NAMALWA (cell line): Measurements from ENCODE around the gene MTHFD1L.

Experiments
- DNase-seq: peaks from one replicate; pipeline ENCODE4 v3.0.0-alpha.2; 2015; ENCODE audit warnings: low spot score

MTHFD1L gene

DNA sequence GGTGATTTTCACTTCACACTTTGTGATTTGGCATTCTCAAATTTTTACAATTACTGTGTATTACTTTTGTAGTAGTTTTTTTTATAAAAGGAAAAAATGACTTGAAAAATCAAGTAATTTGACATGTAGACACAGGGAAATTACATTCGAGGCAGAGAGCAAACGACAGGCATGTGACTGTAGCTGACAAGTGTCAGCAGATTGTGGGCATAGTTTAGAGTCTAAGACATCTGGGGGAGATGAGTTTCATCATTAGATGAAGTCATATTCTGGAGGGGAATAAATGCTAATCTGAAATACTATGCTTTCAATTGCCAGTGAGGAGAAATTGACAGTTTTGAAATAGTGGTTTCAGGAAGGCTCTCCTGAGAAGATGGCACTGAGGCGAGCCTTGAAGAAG lies 126.0 kb downstream of the MTHFD1L start:
- no peak for DNase-seq

DNA sequence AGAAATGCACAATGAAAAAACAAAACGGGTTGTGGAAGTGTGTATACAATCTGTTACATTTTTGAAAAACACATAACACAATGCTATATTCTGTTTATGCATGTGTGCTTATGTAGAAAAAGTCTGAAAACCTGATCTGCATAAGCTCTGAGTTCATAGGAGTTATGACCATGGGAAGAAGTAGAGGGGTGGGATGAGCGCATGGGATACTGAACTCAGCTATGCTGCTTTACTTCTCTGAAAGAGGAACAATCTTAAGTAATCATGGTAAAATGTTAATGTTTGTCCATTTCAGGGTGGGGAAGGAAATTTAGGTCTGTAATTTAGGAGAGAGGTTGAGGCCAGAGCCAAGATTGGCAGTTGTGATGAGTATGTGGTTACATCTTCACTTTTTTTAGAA lies 126.8 kb downstream of the MTHFD1L start:
- no peak for DNase-seq

DNA sequence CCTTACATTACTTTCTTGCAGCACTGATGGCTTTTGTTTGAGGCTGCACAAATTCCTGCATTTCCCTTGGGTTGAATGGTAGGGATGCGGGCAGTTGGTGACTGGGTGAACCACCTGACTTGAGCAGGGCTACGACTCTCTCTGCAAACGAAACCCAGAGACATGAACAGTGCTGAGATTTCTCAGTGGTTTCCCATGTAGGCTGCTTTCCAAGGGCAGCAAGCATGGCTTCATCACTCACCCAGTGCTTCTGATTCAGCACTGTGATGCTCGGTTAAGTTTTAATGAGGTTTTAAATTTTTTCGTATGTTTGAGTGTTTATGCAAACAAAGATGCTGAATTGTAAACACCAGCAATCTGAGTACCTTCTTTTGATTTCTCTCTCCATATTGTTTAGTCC lies 127.2 kb downstream of the MTHFD1L start:
- no peak for DNase-seq

GRCh38 chr6:150993253-150993652 lies 127.8 kb downstream of the MTHFD1L start:
- DNase-seq: no peak

DNA sequence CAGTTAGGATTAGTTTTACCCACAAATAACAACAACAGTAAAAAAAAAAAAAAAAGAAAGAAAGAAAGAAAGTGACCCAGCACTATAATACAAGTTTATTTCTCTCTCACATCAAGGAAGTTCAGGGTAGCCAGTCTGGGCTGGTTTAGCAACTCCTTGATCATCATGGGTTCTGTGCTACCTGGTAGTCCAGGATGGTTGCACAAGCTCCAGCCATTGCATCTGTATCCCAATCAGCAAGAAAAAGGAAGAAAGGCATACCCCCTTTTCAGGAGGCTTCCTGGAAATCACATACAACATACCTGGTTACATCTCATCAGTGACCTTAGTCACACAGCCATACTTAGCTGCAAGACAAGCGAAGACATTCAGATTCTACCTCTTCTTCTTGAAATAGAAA lies 128.5 kb downstream of the MTHFD1L start:
- DNase-seq: no peak

DNA sequence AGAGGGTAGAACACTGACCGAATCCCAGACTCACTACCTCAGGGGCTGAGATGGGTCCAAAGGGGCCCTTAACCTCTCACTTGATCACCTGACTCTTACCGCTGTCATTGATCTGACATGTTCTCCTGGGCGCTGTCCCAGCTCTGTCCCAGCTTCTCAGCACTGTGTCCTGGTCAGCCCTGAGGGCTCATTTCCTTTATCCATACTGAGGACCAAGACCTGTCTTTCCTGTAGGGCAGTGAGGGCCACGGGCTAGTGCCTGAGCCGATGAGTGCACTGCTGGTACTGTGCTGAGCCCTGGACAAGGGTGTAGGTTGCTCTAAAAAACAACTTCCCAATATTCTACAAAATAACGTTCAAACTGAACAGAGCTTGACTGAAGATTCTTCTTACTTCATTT lies 131.5 kb downstream of the MTHFD1L start:
- no peak for DNase-seq

GRCh38 chr6:150999107-150999506 lies 133.6 kb downstream of the MTHFD1L start:
- no peak for DNase-seq

GRCh38 chr6:150999576-150999975 lies 134.1 kb downstream of the MTHFD1L start:
- DNase-seq: no peak

GRCh38 chr6:151001387-151002056 lies 136.0 kb downstream of the MTHFD1L start:
- DNase-seq: no peak

DNA sequence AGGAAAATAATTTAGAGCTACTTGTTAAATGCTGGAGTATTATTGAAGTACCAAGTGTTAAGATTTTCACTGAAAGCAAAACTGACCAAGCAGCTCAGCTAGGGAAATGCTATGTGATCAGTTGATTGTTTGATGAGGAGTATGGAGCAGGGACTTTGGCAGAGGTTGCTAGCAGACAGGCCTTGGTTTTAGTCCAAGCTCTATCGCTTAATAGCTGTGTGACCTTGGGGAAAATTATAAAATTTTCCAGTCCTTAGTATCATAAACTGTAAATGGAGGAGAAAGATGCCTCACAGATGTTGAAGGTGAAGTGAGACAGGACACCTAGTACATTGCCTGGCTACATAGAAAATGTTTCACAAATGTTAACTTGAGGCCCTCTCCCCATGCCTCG lies 136.6 kb downstream of the MTHFD1L start:
- DNase-seq: no peak

DNA sequence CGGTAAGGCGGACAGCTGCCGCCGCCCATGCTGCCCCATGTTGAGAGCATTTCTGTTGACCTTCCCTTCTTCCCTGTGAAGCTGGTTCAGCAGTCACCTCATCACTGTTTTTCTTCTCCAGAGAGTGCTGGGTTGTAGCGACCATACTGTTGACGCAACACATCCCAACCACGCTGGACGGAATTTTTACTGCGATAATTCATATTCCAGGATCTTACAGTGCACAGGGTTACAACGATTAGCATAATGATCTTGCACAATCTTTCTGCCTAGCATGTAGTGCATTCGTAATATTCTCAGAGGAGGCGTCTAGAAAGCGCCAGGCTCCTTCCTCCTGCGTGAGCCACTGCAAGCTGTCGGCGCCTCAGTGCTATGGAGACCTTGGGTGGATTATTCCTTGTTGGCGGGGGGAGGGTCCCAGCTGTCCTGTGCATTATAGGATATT lies 137.0 kb downstream of the MTHFD1L start:
- DNase-seq: no peak

GRCh38 chr6:151004383-151005024 lies 139.0 kb downstream of the MTHFD1L start:
- no peak for DNase-seq

DNA sequence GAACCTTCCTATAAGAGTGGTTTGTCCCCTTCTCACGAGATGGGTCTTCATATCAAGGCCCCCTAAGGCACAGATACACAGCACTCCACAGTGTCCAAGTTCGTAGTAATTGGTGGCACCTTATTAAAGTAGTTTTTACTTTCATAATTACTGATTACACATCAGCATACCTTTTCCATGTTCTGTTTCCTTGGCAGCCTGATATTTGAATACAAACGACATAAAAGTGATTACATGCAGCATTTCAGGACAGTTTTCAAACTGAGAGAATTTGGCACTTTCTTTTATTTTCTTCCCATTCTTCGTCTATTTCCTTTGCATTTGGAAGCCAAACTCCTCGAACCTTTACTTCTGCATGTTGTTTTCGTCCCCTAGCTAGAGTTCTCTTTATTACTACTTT lies 139.7 kb downstream of the MTHFD1L start:
- no peak for DNase-seq

GRCh38 chr6:151005896-151006632 lies 140.6 kb downstream of the MTHFD1L start:
- DNase-seq: no peak

- DNase-seq: no peak
Observed at GRCh38 chr6:151007076-151007475, 141.6 kb downstream of the MTHFD1L start.

GRCh38 chr6:151007922-151008321 lies 142.4 kb downstream of the MTHFD1L start:
- no peak for DNase-seq

- no peak for DNase-seq
Observed at GRCh38 chr6:151008425-151008824, 142.9 kb downstream of the MTHFD1L start.

GRCh38 chr6:151009576-151009975 lies 144.1 kb downstream of the MTHFD1L start:
- no peak for DNase-seq

DNA sequence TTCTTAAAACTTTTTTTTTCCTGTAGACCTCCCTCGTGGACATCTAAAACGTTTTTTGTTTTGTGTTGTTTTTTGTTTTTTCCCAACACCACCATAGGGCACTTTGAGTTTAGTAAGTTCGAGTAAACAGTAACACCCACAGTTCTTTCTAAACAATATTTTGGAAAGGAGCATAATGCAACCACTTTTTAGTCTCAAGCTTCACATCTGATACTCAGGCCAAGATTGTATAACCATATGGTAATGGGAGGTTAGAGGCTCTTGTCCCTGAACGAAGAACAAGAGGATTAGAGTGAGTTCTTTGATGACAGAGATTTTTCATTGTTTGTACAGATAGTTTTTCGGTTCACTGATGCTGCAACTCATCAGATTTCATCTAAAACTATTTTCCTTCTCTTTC lies 144.6 kb downstream of the MTHFD1L start:
- DNase-seq: no peak

DNA sequence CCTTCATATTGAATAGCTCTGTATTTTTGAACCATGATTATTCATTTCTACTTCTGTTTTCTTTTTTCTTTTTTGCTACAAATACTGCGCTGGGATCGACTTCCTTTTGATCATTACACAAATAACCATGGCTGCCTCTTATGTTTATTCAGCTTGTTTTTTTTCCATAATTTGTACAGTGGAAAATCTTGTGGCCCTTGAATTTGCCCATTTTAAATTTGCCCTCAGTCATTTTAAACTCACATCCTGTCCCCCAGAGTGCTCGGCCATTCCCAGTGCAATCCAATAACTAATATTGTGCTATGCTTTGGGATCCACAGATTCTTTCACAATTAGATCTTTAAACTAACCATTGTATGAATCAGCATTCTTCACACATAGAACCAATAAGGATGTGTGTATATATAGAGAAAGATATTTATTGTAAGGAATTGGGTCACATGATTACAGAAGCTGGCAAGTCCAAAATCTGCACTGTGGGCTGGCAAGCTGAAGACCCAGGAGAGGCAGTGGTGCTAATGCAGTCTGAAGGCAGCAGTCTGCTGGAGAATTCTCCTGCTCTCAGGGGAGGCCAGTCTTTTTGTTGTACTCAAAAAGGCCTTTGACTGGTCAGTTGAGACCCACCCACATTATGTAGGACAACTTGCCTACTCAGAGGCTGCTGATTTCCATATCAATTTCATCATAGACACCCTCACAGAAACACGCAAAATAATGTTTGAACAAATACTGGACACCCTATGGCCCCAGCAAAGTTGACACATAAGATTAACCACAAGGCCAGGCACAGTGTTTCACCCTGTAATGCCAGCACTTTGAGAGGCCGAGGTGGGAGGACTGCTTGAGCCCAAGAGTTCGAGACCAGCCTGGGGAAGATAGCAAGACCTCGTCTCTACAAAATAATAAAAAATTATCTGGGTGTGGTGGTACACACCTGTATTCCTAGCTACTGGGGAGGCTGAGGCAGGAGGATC lies 147.1 kb downstream of the MTHFD1L start:
- DNase-seq: no peak

DNA sequence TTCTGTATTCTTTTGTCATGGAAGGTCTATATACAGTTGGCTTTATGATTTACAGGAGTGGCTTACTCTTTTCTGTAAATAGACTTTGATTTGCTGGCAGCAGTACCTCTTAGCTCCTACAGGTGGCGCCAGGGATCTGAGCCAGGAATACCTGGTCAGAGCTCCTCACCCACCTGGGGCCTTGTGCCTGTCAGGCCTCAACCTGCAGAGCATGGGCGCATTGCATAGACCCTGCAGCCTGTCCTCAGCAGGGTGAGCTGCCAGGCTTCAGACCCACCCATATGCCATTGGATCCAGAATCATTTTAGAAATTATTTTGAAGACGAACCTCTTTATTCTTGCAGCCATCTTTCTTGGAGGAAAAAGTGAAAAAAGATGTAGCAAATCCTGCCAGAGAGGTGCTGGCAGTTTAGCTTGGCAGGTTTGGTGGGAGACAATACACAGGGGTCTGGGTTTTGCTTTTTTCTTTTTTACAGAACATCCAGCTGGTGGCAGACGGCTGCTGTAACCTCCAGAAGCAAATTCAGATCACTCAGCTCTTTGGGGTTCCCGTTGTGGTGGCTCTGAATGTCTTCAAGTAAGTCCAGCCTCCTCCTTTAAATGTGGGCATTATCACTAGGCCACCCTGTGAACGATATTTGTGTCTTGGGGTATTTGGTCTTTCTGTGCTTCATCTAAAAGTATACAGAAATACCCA lies 149.1 kb downstream of the MTHFD1L start:
- DNase-seq: peak; percentile 74
